WTC11 (cell line): ENCODE results near the gene RPTOR.

Experiments
- CREM ChIP-seq: sonication (generic); formaldehyde crosslinking; IDR thresholded peaks from 2 replicates; pipeline ENCODE4 v1.8.1; 2022; ENCODE audit warnings: mild to moderate bottlenecking, missing genetic modification reagents, moderate library complexity
- NFYB ChIP-seq: sonication (generic); formaldehyde crosslinking; conservative IDR thresholded peaks from 2 replicates; pipeline ENCODE4 v1.8.0; 2022; ENCODE audit warnings: low read depth, missing genetic modification reagents
- TF ChIP-seq, protein P1 (sequence below): fragments of 250-450 bp; sonication (Bioruptor Pico); IDR thresholded peaks from 2 replicates; pipeline ENCODE4 v2.1.2; 2022; ENCODE audit warnings: mild to moderate bottlenecking, moderate library complexity
- TF ChIP-seq, protein P2 (sequence below): fragments of 200-600 bp; IDR thresholded peaks from 2 replicates; pipeline ENCODE4 v1.8.0; 2022; ENCODE audit warnings: antibody characterized with exemption

DNA sequence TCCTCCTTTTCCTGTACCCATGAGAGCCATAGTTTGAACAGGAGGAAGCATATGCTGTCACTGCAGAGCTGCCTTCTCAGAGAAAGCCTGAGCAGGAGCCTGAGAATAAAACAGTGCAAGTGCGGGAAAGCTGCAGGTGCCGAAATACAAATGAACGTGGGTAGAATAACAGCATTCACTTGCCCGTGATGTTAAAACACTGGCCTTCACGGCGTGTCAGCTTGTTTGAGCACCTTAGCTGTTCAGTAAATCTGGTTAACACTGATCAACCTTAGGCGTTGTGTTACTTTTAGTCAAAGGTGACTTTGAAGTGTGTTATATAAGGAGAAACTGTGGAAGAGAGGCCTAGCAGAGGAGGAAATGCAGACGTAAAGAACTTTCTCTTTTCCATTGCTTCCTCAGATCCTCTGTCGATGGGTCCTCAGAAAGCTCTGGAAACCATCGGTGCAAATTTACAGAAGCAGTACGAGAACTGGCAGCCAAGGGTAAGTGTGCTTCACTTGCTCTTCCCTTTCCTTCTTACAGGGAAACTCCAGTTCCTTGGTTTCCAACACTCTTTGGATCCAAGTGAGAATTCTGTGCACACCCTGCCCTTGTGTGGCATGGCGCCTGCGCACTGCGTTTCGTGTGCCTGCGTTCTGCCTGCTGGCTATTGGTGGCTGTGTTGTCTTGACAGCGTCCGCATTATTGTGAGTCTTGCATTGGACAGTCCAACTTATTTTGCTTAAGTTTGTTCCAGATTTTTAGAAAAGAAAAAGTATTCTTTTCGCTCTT is 98.9 kb downstream of the RPTOR start:
- TF ChIP-seq, protein P1, sequence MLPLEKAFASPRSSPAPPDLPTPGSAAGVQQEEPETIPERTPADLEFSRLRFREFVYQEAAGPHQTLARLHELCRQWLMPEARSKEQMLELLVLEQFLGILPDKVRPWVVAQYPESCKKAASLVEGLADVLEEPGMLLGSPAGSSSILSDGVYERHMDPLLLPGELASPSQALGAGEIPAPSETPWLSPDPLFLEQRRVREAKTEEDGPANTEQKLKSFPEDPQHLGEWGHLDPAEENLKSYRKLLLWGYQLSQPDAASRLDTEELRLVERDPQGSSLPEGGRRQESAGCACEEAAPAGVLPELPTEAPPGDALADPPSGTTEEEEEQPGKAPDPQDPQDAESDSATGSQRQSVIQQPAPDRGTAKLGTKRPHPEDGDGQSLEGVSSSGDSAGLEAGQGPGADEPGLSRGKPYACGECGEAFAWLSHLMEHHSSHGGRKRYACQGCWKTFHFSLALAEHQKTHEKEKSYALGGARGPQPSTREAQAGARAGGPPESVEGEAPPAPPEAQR (CRISPR knock-in tag), result no peak
- TF ChIP-seq NFYB, result no peak
- TF ChIP-seq, protein P2, sequence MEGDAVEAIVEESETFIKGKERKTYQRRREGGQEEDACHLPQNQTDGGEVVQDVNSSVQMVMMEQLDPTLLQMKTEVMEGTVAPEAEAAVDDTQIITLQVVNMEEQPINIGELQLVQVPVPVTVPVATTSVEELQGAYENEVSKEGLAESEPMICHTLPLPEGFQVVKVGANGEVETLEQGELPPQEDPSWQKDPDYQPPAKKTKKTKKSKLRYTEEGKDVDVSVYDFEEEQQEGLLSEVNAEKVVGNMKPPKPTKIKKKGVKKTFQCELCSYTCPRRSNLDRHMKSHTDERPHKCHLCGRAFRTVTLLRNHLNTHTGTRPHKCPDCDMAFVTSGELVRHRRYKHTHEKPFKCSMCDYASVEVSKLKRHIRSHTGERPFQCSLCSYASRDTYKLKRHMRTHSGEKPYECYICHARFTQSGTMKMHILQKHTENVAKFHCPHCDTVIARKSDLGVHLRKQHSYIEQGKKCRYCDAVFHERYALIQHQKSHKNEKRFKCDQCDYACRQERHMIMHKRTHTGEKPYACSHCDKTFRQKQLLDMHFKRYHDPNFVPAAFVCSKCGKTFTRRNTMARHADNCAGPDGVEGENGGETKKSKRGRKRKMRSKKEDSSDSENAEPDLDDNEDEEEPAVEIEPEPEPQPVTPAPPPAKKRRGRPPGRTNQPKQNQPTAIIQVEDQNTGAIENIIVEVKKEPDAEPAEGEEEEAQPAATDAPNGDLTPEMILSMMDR, result no peak
- TF ChIP-seq CREM (CRISPR knock-in tag), result no peak
